ENCODE measurements around the gene KIAA2012.

DNA sequence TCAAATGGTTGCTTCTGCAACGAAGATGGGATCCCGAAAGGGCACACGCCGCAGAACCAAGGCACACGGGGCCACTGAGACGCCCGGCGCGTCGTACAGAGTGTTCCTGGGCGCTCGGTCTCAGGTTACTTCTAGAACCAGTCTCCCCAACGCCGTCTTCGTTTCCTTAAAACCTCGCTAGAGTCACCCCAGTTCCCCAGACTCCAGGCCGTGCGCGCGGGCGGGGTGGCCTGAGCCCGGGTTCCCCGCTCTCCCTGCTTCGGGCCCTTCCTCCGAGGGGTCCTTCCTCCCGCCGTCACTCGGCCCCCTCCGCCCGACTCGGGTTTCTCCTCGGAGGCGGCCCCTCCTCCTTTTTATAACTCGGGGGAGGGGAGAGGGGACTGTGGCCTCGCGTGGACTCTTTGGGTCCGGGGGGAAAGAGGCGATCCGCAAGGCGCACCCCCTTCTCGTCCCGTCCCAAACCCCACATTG, 40.2 kb upstream of the KIAA2012 start:
- TF ChIP-seq, protein P1, sequence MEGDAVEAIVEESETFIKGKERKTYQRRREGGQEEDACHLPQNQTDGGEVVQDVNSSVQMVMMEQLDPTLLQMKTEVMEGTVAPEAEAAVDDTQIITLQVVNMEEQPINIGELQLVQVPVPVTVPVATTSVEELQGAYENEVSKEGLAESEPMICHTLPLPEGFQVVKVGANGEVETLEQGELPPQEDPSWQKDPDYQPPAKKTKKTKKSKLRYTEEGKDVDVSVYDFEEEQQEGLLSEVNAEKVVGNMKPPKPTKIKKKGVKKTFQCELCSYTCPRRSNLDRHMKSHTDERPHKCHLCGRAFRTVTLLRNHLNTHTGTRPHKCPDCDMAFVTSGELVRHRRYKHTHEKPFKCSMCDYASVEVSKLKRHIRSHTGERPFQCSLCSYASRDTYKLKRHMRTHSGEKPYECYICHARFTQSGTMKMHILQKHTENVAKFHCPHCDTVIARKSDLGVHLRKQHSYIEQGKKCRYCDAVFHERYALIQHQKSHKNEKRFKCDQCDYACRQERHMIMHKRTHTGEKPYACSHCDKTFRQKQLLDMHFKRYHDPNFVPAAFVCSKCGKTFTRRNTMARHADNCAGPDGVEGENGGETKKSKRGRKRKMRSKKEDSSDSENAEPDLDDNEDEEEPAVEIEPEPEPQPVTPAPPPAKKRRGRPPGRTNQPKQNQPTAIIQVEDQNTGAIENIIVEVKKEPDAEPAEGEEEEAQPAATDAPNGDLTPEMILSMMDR (optimal IDR thresholded peaks at IDR 0.05 in 1 of 3, IDR thresholded peaks at IDR 0.05 in 1 of 3, conservative IDR thresholded peaks at IDR 0.05 in 1 of 3; ENCODE audit: extremely low read depth in 1 of 3, insufficient read depth in 2 of 3, low read length in 3 of 3): no peak
- no peak for TF ChIP-seq EZH2 (IDR thresholded peaks at IDR 0.05; ENCODE audit: low read length)
